ENCODE measurements around the gene BAHD1.
A peak's percentile ranks its signal among the peaks of the same experiment; 100 is the strongest.

The BAHD1 gene

GRCh38 chr15:40436892-40437751, 3.6 kb upstream of the BAHD1 start:
- no peak for DNase-seq
- Histone ChIP-seq H3K9me3 (ENCODE audit: control insufficient read depth, low read length) (no peaks in the 10 kb centered on the region), H3K27me3 (replicated peaks; ENCODE audit: control insufficient read depth, insufficient read depth, low read length, poor library complexity, severe bottlenecking) (peaks cover 8% of the 10 kb centered on the region), H3K4me3 (ENCODE audit: insufficient read depth, low read depth, low read length, poor library complexity, severe bottlenecking) (peak overlapping the region; percentile 50), H3K27ac (ENCODE audit: insufficient read depth, low read length, poor library complexity, severe bottlenecking) (no peak overlapping the region), H3K4me1 (ENCODE audit: control insufficient read depth, insufficient read depth, low read length, poor library complexity, severe bottlenecking) (peaks cover 35% of the 10 kb centered on the region), H3K36me3 (ENCODE audit: control insufficient read depth, insufficient read depth, low read length) (no peaks in the 10 kb centered on the region)

- no peak for DNase-seq
- Histone ChIP-seq H3K36me3 (ENCODE audit: control insufficient read depth, insufficient read depth, low read length) (no peaks in the 10 kb centered on the region), H3K27me3 (replicated peaks; ENCODE audit: control insufficient read depth, insufficient read depth, low read length, poor library complexity, severe bottlenecking) (peaks cover 8% of the 10 kb centered on the region), H3K27ac (ENCODE audit: insufficient read depth, low read length, poor library complexity, severe bottlenecking) (no peak overlapping the region), H3K4me3 (ENCODE audit: insufficient read depth, low read depth, low read length, poor library complexity, severe bottlenecking) (no peak overlapping the region), H3K4me1 (ENCODE audit: control insufficient read depth, insufficient read depth, low read length, poor library complexity, severe bottlenecking) (peaks cover 43% of the 10 kb centered on the region), H3K9me3 (ENCODE audit: control insufficient read depth, low read length) (no peaks in the 10 kb centered on the region)
Measured at GRCh38 chr15:40437752-40438687, 2.7 kb upstream of the BAHD1 start.

GRCh38 chr15:40438712-40439111, 2.0 kb upstream of the BAHD1 start:
- Histone ChIP-seq H3K4me3 (ENCODE audit: insufficient read depth, low read depth, low read length, poor library complexity, severe bottlenecking) (no peak overlapping the region), H3K27me3 (replicated peaks; ENCODE audit: control insufficient read depth, insufficient read depth, low read length, poor library complexity, severe bottlenecking) (peaks cover 8% of the 10 kb centered on the region), H3K36me3 (ENCODE audit: control insufficient read depth, insufficient read depth, low read length) (no peaks in the 10 kb centered on the region), H3K9me3 (ENCODE audit: control insufficient read depth, low read length) (no peaks in the 10 kb centered on the region), H3K4me1 (ENCODE audit: control insufficient read depth, insufficient read depth, low read length, poor library complexity, severe bottlenecking) (peaks cover 50% of the 10 kb centered on the region), H3K27ac (ENCODE audit: insufficient read depth, low read length, poor library complexity, severe bottlenecking) (no peak overlapping the region)
- no peak for DNase-seq

GRCh38 chr15:40439461-40439959, 1.2 kb upstream of the BAHD1 start:
- no peak overlapping the region for H3K27ac ChIP-seq (ENCODE audit: insufficient read depth, low read length, poor library complexity, severe bottlenecking)
- no peaks in the 10 kb centered on the region for H3K36me3 ChIP-seq (ENCODE audit: control insufficient read depth, insufficient read depth, low read length)
- DNase-seq: no peak
- H3K9me3 ChIP-seq (ENCODE audit: control insufficient read depth, low read length): no peaks in the 10 kb centered on the region
- peaks cover 8% of the 10 kb centered on the region for H3K27me3 ChIP-seq (replicated peaks; ENCODE audit: control insufficient read depth, insufficient read depth, low read length, poor library complexity, severe bottlenecking)
- H3K4me3 ChIP-seq (ENCODE audit: insufficient read depth, low read depth, low read length, poor library complexity, severe bottlenecking): peak overlapping the region; percentile 57
- peaks cover 51% of the 10 kb centered on the region for H3K4me1 ChIP-seq (ENCODE audit: control insufficient read depth, insufficient read depth, low read length, poor library complexity, severe bottlenecking)

GRCh38 chr15:40439960-40440742, 602 bp upstream of the BAHD1 start:
- no peak overlapping the region for H3K27ac ChIP-seq (ENCODE audit: insufficient read depth, low read length, poor library complexity, severe bottlenecking)
- H3K9me3 ChIP-seq (ENCODE audit: control insufficient read depth, low read length): no peaks in the 10 kb centered on the region
- H3K4me1 ChIP-seq (ENCODE audit: control insufficient read depth, insufficient read depth, low read length, poor library complexity, severe bottlenecking): peaks cover 51% of the 10 kb centered on the region
- H3K27me3 ChIP-seq (replicated peaks; ENCODE audit: control insufficient read depth, insufficient read depth, low read length, poor library complexity, severe bottlenecking): peaks cover 8% of the 10 kb centered on the region
- no peak for DNase-seq
- peak overlapping the region; percentile 57 for H3K4me3 ChIP-seq (ENCODE audit: insufficient read depth, low read depth, low read length, poor library complexity, severe bottlenecking)
- no peaks in the 10 kb centered on the region for H3K36me3 ChIP-seq (ENCODE audit: control insufficient read depth, insufficient read depth, low read length)

- H3K27ac ChIP-seq (ENCODE audit: insufficient read depth, low read length, poor library complexity, severe bottlenecking): peak overlapping the region; percentile 43
- no peak for DNase-seq
- H3K27me3 ChIP-seq (replicated peaks; ENCODE audit: control insufficient read depth, insufficient read depth, low read length, poor library complexity, severe bottlenecking): peaks cover 7% of the 10 kb centered on the region
- peaks cover 35% of the 10 kb centered on the region for H3K4me1 ChIP-seq (ENCODE audit: control insufficient read depth, insufficient read depth, low read length, poor library complexity, severe bottlenecking)
- H3K4me3 ChIP-seq (ENCODE audit: insufficient read depth, low read depth, low read length, poor library complexity, severe bottlenecking): peak overlapping the region; percentile 68
- no peaks in the 10 kb centered on the region for H3K9me3 ChIP-seq (ENCODE audit: control insufficient read depth, low read length)
- no peaks in the 10 kb centered on the region for H3K36me3 ChIP-seq (ENCODE audit: control insufficient read depth, insufficient read depth, low read length)
Measured at GRCh38 chr15:40441565-40442531, 1.1 kb downstream of the BAHD1 start.

- H3K36me3 ChIP-seq (ENCODE audit: control insufficient read depth, insufficient read depth, low read length): no peaks in the 10 kb centered on the region
- no peaks in the 10 kb centered on the region for H3K9me3 ChIP-seq (ENCODE audit: control insufficient read depth, low read length)
- H3K4me3 ChIP-seq (ENCODE audit: insufficient read depth, low read depth, low read length, poor library complexity, severe bottlenecking): no peak overlapping the region
- no peak for DNase-seq
- H3K4me1 ChIP-seq (ENCODE audit: control insufficient read depth, insufficient read depth, low read length, poor library complexity, severe bottlenecking): peaks cover 27% of the 10 kb centered on the region
- H3K27me3 ChIP-seq (replicated peaks; ENCODE audit: control insufficient read depth, insufficient read depth, low read length, poor library complexity, severe bottlenecking): no peaks in the 10 kb centered on the region
- no peak overlapping the region for H3K27ac ChIP-seq (ENCODE audit: insufficient read depth, low read length, poor library complexity, severe bottlenecking)
Measured at GRCh38 chr15:40443255-40443654, 2.5 kb downstream of the BAHD1 start.

GRCh38 chr15:40443846-40444245, 3.1 kb downstream of the BAHD1 start:
- no peaks in the 10 kb centered on the region for H3K9me3 ChIP-seq (ENCODE audit: control insufficient read depth, low read length)
- H3K4me1 ChIP-seq (ENCODE audit: control insufficient read depth, insufficient read depth, low read length, poor library complexity, severe bottlenecking): peaks cover 27% of the 10 kb centered on the region
- no peaks in the 10 kb centered on the region for H3K27me3 ChIP-seq (replicated peaks; ENCODE audit: control insufficient read depth, insufficient read depth, low read length, poor library complexity, severe bottlenecking)
- no peak overlapping the region for H3K27ac ChIP-seq (ENCODE audit: insufficient read depth, low read length, poor library complexity, severe bottlenecking)
- H3K36me3 ChIP-seq (ENCODE audit: control insufficient read depth, insufficient read depth, low read length): no peaks in the 10 kb centered on the region
- no peak overlapping the region for H3K4me3 ChIP-seq (ENCODE audit: insufficient read depth, low read depth, low read length, poor library complexity, severe bottlenecking)
- DNase-seq: no peak

GRCh38 chr15:40444736-40445135, 4.0 kb downstream of the BAHD1 start:
- Histone ChIP-seq H3K4me1 (ENCODE audit: control insufficient read depth, insufficient read depth, low read length, poor library complexity, severe bottlenecking) (peaks cover 22% of the 10 kb centered on the region), H3K27me3 (replicated peaks; ENCODE audit: control insufficient read depth, insufficient read depth, low read length, poor library complexity, severe bottlenecking) (no peaks in the 10 kb centered on the region), H3K4me3 (ENCODE audit: insufficient read depth, low read depth, low read length, poor library complexity, severe bottlenecking) (no peak overlapping the region)

More at GRCh38 chr15:40444736-40445135, 4.0 kb downstream of the BAHD1 start:
- no peak overlapping the region for H3K27ac ChIP-seq (ENCODE audit: insufficient read depth, low read length, poor library complexity, severe bottlenecking)
- H3K9me3 ChIP-seq (ENCODE audit: control insufficient read depth, low read length): no peaks in the 10 kb centered on the region
- DNase-seq: no peak
- H3K36me3 ChIP-seq (ENCODE audit: control insufficient read depth, insufficient read depth, low read length): no peaks in the 10 kb centered on the region

Measured in effector memory CD4-positive, alpha-beta T cell (primary cell).